Stimulated activated naive CD8-positive, alpha-beta T cell treated with anti-CD3 and anti-CD28 coated beads, Interleukin-15, Interleukin-2, amounts not matched to agents 100 U/mL and 50 U/mL, for 24 hours (primary cell): ENCODE results near the gene HNRNPLL.

ENCODE experiments used
- ATAC-seq: fragments of 150-1000 bp; cut with Tn5 transposase; one replicate; pipeline ENCODE4 v1.10.0; 2021
- DNase-seq: peaks from one replicate; pipeline ENCODE4 v3.0.0; 2021

HNRNPLL gene

DNA sequence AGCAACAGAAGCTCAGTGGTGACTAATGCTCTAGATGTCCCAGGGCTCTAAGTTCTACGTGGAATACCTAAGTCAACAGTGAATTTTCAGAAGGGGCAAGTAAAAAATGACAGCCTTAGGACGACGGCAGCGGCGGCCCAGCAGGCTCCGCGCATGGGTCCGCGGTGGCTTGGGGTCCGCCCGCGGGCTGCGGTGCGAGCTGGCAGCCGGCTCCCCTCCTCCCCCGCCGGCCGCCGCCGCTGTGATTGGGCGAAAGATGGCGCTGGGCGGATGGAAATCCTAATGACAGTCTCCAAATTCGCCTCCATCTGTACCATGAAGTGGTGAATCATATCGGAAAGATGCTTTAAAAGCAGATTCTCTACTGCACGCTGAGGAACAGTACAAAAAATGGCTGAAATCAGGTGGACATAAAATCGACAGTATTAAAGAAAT lies 74.7 kb downstream of the HNRNPLL start:
- peak; percentile 76 for DNase-seq
- peak; percentile 81 for ATAC-seq

DNA sequence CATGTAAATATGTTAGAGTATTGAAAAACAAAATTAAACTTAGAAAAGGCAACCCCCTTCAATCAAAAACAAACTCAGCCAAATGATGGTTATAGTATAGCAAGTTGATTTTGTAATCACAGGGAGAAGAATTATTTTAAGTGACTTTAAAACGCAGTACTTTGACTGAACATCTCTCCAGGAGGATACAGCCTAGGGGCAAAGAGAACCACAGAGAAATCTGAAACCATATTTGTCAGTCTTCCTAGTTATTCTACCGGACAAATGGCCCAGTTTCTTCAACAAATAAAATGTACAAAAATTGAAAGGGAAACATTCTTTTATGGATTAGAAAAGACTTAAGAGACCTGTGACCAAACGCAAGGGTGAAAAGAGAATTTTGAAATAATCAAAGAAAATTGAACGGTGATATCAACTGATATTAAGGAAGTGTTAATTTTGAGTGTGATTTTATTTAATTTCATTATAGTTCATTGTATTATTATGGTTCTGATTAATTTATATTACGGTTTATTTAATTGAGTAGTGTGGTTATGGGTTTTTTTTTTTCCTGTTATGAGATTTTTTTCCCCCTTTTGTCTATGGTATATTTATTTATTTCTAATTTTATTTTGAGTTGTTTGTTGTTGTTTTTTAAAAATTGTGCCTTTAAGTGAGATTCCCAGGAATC lies 75.3 kb downstream of the HNRNPLL start:
- no peak for DNase-seq
- no peak for ATAC-seq

DNA sequence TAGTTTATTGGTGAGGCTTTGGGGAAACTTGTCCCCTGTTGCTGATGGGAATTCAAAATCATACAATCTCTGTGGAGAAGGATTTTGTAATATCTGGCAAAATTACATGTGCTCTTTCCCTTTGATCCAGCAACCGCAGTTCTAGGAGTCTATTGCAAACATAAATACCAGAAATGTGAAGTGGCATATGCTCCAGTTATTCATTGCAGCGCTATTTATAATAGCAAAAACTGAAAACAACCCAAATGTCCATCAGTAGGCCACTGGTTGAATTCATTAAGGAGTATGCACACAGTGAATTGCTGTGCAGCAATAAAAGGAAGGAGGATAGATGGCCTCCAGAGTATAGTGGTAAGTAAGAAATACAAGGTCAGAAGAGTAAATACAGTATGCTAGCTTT lies 76.5 kb downstream of the HNRNPLL start:
- DNase-seq, result no peak
- ATAC-seq, result no peak

DNA sequence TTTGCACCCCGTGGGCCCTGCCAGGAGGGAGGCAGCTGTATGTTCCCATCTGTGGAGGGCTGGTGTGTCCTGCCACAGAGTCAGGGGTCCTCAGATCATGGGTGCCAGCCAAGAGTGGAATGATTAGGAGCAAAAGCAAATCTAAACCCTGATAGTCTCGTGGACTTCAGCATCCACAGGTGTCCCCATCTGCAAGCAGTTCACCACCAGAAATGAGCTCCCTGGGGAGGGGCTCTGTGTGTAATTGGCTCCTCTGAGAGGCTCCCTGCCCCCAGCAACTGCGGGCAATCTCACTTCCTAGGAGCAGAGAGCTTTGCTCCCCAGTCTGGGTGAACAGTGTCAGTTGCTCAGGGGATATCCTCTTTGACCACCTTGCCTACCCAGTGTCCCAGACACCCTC lies 78.1 kb downstream of the HNRNPLL start:
- DNase-seq (no peak), ATAC-seq (no peak)

DNA sequence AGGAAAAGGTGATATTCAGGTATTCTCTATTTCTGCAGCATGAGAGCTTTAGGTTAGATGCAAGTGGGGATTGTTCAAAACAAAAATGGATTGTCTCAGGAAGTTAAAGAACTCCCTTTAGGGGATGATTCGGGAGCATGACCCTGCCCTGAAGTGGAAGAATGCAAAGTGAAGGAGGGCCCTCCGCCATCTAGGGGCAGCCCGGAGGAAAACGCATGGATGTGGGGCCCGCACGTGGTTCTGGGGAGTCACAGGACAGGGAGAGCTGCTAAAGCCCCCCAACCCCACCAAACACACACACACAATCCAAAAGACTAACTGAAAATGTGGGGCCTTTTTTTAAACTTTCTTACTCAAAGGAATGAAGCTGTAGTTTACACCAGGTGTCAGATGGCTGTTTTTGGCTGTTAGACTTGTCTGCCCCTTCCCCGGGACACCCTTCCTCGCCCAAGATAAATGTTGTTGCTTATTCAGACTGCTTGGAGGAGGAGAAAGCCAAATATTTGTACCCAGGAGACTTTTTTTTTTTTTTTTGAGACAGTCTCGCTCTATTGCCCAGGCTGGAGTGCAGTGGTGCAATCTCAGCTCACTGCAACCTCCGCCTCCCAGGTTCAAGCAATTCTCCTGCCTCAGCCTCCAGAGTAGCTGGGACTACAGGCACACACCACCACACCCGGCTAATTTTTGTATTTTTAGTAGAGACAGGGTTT lies 78.8 kb downstream of the HNRNPLL start:
- ATAC-seq (no peak), DNase-seq (no peak)

DNA sequence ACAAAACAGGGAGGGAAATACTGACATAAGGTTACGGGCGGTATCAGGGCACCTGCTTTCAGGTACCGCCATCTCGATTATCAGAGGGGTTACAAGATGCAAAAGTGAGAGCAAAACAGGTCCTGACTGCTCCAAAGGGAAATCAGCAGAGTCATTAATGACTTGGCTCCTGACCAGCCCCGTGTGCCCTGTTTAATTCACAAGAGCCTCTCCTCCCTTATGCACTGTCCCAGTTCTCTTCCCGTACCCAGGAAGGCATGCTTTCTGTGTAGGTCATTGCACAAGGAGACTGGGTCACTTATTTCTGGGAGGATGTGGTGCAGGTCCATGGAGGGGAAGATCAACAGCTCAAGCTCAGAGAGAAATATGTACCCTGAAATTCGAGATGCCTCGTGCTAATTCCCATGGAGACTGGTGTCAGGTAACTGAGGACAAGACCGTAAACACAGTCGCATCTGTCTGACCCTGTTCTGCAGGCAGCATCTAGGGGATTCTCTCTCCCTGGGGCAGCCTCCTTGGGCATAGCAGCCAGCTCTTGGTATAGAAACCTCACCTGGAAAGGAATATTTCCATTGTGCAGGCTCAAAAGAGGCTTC lies 79.9 kb downstream of the HNRNPLL start:
- ATAC-seq (no peak), DNase-seq (no peak)

DNA sequence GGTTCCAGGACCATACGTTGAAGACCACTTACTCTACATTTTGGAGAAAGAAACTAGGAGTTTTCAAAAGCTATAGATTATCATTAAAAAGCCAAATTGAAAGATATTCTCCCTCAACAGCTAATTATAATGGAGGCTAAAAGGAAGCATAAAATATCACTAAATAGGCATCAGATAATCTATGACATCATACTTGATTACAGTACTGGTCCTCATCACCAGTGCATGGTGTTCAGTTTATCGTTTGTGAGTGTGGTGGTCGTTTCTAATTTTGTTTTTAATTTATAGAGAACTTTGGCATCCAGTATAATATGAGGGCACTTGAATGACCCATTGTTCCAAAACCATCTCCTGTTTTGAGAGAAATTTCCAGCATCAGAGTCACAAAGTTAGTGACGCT lies 80.9 kb downstream of the HNRNPLL start:
- DNase-seq (no peak), ATAC-seq (no peak)

DNA sequence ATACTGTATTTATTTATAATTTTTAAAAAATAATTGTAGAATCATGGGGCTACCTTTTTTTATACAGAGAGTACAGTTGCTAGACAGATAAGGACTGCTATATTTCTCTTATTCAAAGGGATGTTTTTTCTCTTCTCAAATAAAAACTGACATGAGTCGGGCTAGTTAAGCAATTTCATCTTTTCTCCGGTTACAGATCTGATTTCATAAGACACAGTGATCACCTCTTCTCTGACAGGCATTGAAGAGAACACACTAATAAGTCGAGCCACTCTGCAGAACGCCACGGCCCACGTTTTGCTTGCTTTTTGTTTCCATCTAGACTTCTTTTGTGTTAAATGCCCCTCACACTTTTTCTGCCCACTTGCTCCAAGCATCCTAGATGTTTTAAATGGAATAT lies 85.4 kb downstream of the HNRNPLL start:
- no peak for ATAC-seq

DNA sequence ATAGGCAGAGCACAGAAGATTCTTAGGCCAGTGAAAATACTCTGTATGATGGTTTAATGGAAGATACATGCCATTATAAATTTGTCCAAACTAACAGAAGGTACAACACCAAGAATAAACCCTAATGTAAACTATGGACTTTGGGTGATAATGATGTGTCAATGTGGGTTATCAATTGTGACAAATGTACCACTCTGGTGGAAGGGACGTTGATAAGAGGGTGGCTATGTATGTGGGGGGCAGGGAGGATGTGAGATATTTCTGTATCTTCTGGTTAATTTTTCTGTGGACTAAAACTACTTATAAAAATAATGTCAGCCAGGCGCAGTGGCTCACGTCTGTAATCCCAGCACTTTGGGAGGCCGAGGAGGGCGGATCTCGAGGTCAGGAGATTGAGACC lies 86.2 kb downstream of the HNRNPLL start:
- DNase-seq, result no peak
- ATAC-seq, result no peak

More for the DNA sequence above, 85.4 kb downstream of the HNRNPLL start:
- DNase-seq, result no peak

DNA sequence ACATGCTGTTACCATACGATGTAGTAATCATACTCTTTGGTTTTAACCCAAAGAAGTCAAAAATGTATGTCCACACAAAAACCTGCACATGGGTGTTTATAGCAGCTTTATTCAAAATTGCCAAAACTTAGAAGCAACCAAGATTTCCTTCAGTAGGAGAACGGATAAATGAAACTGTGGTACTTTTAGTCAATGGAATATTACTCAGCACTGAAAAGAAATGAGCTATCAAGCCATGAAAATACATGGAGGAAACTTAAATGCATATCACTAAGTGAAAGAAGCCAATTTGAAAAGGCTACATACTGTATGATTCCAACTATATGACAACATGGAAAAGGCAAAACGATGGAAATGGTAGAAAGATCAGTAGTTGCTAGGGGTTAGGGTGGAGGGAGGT lies 86.6 kb downstream of the HNRNPLL start:
- DNase-seq (no peak), ATAC-seq (no peak)

DNA sequence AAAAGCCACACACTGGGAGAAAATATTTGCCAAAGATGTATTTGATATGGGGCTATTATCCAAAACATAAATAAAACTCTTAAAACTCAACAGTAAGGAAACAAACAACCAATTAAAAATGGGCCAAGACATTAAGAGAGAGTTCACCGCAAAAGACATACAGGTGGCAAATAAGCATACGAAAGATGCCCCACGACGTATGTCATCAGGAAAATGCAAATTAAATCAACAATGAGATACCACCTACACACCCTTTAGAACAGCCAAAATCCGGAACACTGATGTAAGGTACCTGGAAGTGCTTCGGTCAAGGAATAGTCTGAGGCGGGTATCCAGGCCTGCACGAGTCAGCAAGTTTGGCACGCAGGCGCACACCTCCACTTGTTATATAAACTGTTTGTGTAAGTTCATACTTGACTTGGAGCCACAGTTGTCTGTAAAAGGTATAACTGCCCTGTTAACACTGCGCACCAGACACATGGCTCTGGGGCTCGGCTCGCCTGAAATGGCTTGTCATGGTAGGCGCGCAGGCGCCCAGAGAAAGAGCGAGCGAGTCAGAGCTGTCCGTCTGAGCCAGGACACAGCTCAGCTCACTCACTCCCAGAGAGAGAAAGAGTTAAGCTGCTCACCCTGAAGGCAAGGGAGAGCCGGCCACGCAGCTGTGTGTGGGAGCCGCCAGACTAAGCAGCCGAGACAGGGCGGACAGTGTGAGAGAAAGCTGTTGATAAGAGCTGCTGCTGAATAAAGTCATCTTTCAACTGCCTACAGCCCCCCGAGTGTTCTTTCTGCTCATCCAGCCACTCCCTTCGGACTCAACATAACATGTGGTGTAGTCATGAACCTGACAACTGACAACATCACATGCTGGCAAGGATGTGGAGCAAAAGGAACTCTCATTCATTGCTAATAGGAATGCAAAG lies 87.3 kb downstream of the HNRNPLL start:
- ATAC-seq, result no peak
- DNase-seq, result no peak

DNA sequence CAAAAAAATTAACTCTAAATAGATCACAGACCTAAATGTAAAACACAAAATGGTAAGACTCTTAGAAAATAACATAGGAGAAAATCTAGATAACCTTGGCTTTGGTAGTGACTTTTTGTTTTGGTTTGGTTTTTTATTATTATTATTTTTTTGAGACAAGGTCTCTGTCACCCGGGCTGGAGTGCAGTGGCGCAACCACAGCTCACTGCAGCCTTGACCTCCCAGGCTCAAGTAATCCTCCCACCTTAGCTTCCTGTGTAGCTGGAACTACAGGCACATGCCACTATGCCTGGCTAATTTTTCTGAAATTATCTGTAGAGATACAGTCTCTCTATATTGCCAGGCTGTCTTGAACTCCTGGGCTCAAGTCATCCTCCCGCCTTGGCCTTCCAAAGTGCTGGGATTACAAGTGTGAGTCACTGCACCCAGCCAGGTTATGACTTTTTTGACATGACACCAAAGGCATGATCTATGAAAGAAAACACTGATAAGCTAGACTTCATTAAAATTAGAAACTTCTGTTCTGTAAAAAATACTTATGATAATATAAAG lies 88.0 kb downstream of the HNRNPLL start:
- ATAC-seq, result no peak
- no peak for DNase-seq

DNA sequence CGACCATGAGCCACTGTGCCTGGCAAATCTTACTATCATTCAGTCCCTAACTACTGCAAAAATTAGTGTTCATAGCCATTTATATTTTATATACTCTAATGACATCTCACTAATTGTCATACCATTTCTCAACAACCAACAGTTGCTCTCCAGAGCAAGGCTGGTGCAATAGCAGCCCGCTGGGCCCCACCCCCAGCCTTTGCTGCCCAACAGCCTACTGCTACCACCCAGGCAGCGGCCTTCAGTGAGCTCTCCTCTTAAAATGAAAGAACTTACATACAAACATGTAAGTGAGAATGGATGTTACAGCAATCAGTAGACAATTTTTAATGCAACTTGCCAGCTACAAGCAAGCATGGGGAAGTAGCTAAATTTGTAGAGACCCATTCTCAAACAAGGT lies 90.5 kb downstream of the HNRNPLL start:
- ATAC-seq, result no peak

More for the DNA sequence above, 90.5 kb downstream of the HNRNPLL start:
- no peak for DNase-seq
